K562 (cell line): Measurements from ENCODE around the gene AQP5. TPM values are rescaled to one million over a fixed set of nuclear protein-coding genes. Genes with fewer than 3 reads are reported as not detected.

ENCODE experiments used
- ATAC-seq: fragments of 200-7000 bp; cut with Tn5 transposase; 3 replicates; pipeline ENCODE4 v1.9.1; 2020; ENCODE audit warnings: moderate library complexity
- BruUV-seq: library from RNA; stranded (reverse); fragments of 400-500 nt; replicated peaks from 2 replicates; lab custom pipeline; 2021; lab: Mats Ljungman, UMichigan
- CTCF ChIA-PET: fragments of 300-600 bp; formaldehyde crosslinking; extraction: SDS; loops from one replicate; lab custom pipeline; 2021; ENCODE audit warnings: low intra/inter-chr PET ratio; lab: Yijun Ruan, JAX
- POLR2A ChIA-PET: fragments of 300-600, 350-650 bp; sonication (Branson Sonifier 250); formaldehyde crosslinking; extraction: SDS; loops from one replicate; lab custom pipeline; 2021; ENCODE audit warnings: antibody characterized with exemption, inconsistent platforms; lab: Yijun Ruan, JAX
- DNase-seq, 4 experiments: peaks; one replicate each; pipeline versions ENCODE4 v3.0.0 to v3.0.0-alpha.2; 2011 to 2018; ENCODE audit warnings: low spot score in 3 of 4, mixed read lengths in 3 of 4; ENCODE audit errors: extremely low read depth in 1 of 4
- FAIRE-seq: peaks from 2 replicates; lab custom pipeline; 2011; peaks lifted over from hg19 to GRCh38; lab: Jason Lieb, UNC
- H2AFZ ChIP-seq: 2 replicates; pipeline ENCODE4 v1.6.0; 2011; ENCODE audit warnings: low read depth, low read length, control low read depth, inconsistent platforms
- H3K27ac ChIP-seq: fragments of 200-600 bp; 3 replicates; pipeline ENCODE4 v1.8.0; 2011; ENCODE audit warnings: low read depth, mild to moderate bottlenecking, control low read depth, inconsistent platforms, low read length, moderate library complexity, mixed read lengths; ENCODE audit errors: extremely low read depth
- H3K27me3 ChIP-seq, 2 experiments: fragments of 300-600 bp in 1 of 2; 2 replicates in 1 of 2; 3 replicates in 1 of 2; pipeline versions ENCODE4 v1.6.0 to v1.8.0; 2011; ENCODE audit warnings: inconsistent platforms in 2 of 2, low read length in 2 of 2, mild to moderate bottlenecking in 1 of 2, mixed read lengths in 1 of 2, moderate library complexity in 1 of 2; ENCODE audit not compliant: control insufficient read depth in 2 of 2, insufficient read depth in 2 of 2
- H3K36me3 ChIP-seq: fragments of 300-600 bp; 3 replicates; pipeline ENCODE4 v1.8.0; 2011; ENCODE audit warnings: mild to moderate bottlenecking, low read length, inconsistent platforms; ENCODE audit not compliant: control insufficient read depth, insufficient read depth
- H3K4me1 ChIP-seq, 2 experiments: fragments of 200-600 bp in 1 of 2; replicated peaks in 1 of 2; 2 replicates in 1 of 2; 3 replicates in 1 of 2; pipeline versions ENCODE4 v1.5.1 to v1.8.0; 2011; ENCODE audit warnings: inconsistent platforms in 2 of 2, low read length in 2 of 2, mild to moderate bottlenecking in 1 of 2, mixed read lengths in 1 of 2, moderate library complexity in 1 of 2; ENCODE audit not compliant: control insufficient read depth in 2 of 2, insufficient read depth in 2 of 2
- H3K4me2 ChIP-seq: 2 replicates; pipeline ENCODE4 v1.6.1; 2011; ENCODE audit warnings: low read length, control low read depth, inconsistent platforms, mixed read lengths; ENCODE audit not compliant: insufficient read depth
- H3K4me3 ChIP-seq: fragments of 200-600 bp; sonication (generic), shearing (Covaris generic); 2 replicates; pipeline ENCODE4 v1.5.1; 2016; ENCODE audit warnings: control low read depth, inconsistent platforms
- H3K79me2 ChIP-seq: fragments of 200-600 bp; 3 replicates; pipeline ENCODE4 v1.8.0; 2011; ENCODE audit warnings: low read length, inconsistent platforms; ENCODE audit not compliant: control insufficient read depth, insufficient read depth
- H3K9ac ChIP-seq, 2 experiments: 2 replicates each; pipeline versions ENCODE4 v1.6.0 to v1.6.1; 2011; ENCODE audit warnings: low read depth in 2 of 2, low read length in 2 of 2, control low read depth in 1 of 2, inconsistent platforms in 1 of 2, mild to moderate bottlenecking in 1 of 2, mixed read lengths in 1 of 2; ENCODE audit not compliant: insufficient read depth in 1 of 2
- H3K9me1 ChIP-seq: one replicate; pipeline ENCODE4 v1.6.0; 2011; ENCODE audit warnings: inconsistent platforms, mild to moderate bottlenecking, low read length, moderate library complexity; ENCODE audit not compliant: control insufficient read depth, insufficient read depth
- H3K9me3 ChIP-seq: replicated peaks from 2 replicates; pipeline ENCODE4 v1.5.1; 2011; ENCODE audit warnings: low read depth, low read length, inconsistent platforms; ENCODE audit not compliant: control insufficient read depth, insufficient read depth
- H4K20me1 ChIP-seq: replicated peaks from 2 replicates; pipeline ENCODE4 v1.6.1; 2011; ENCODE audit warnings: low read length, inconsistent platforms, mixed read lengths; ENCODE audit not compliant: control insufficient read depth, insufficient read depth
- ARID1B ChIP-seq: fragments of 450-650 bp; IDR thresholded peaks from 2 replicates; pipeline ENCODE4 v1.6.1; 2016; ENCODE audit warnings: antibody characterized with exemption, mild to moderate bottlenecking, inconsistent platforms
- DACH1 ChIP-seq: fragments of 450-650 bp; IDR thresholded peaks from 2 replicates; pipeline ENCODE4 v1.6.1; 2018; ENCODE audit not compliant: partially characterized antibody
- HDAC8 ChIP-seq: fragments of 450-650 bp; IDR thresholded peaks from 2 replicates; pipeline ENCODE4 v1.6.1; 2016; ENCODE audit warnings: mild to moderate bottlenecking, missing genetic modification characterization, moderate library complexity, missing compliant biosample characterization
- NFRKB ChIP-seq: fragments of 450-650 bp; IDR thresholded peaks from 2 replicates; pipeline ENCODE4 v1.6.1; 2016; ENCODE audit warnings: low read depth
- RBM34 ChIP-seq: fragments of 200-400 bp; formaldehyde crosslinking; IDR thresholded peaks from 2 replicates; pipeline ENCODE4 v1.6.1; 2018; ENCODE audit warnings: low read length, borderline replicate concordance; ENCODE audit not compliant: insufficient read depth
- SPI1 ChIP-seq: IDR thresholded peaks from 2 replicates; pipeline ENCODE4 v1.6.1; 2011; ENCODE audit warnings: low read depth, low read length, control low read depth, borderline replicate concordance
- SREBF1 ChIP-seq: fragments of 150-350 bp; IDR thresholded peaks from 2 replicates; pipeline ENCODE4 v1.6.1; 2014; ENCODE audit warnings: antibody characterized with exemption, low read depth, low read length, borderline replicate concordance
- ZNF124 ChIP-seq: sonication (generic); formaldehyde crosslinking; IDR thresholded peaks from 2 replicates; pipeline ENCODE4 v1.8.1; 2022; ENCODE audit warnings: missing genetic modification reagents
- ZNF134 ChIP-seq: fragments of 250-450 bp; sonication (Bioruptor Pico); conservative IDR thresholded peaks from 2 replicates; pipeline ENCODE4 v1.4.0; 2020
- ZNF165 ChIP-seq: fragments of 250-450 bp; sonication (Bioruptor Pico); IDR thresholded peaks from 2 replicates; pipeline ENCODE4 v1.4.0; 2020; ENCODE audit warnings: borderline replicate concordance
- ZNF232 ChIP-seq: sonication (generic); formaldehyde crosslinking; IDR thresholded peaks from 2 replicates; pipeline ENCODE4 v1.8.0; 2022; ENCODE audit warnings: mild to moderate bottlenecking, missing genetic modification reagents
- ZNF583 ChIP-seq: fragments of 250-450 bp; sonication (Bioruptor Pico); IDR thresholded peaks from 2 replicates; pipeline ENCODE4 v1.4.0; 2020
- ZNF589 ChIP-seq: fragments of 200-800 bp; sonication (Bioruptor generic); IDR thresholded peaks from 2 replicates; pipeline ENCODE4 v1.6.1; 2016; ENCODE audit warnings: low read depth, missing genetic modification characterization, missing compliant biosample characterization
- ZNF668 ChIP-seq: fragments of 250-450 bp; sonication (Bioruptor Pico); IDR thresholded peaks from 2 replicates; pipeline ENCODE4 v1.8.0; 2022; ENCODE audit warnings: mild to moderate bottlenecking, inconsistent platforms
- WGBS: fragments of 100-300 bp; shearing (Covaris generic); methylation state at CpG from one replicate; pipeline ENCODE4 v1.1.6; 2016; ENCODE audit warnings: low coverage, mixed read lengths; ENCODE audit not compliant: insufficient coverage; ENCODE audit errors: missing lambda C conversion rate; 5-methylcytosine and 5-hydroxymethylcytosine counted together
- in situ Hi-C: fragments of 300-500 bp; cut with MboI; formaldehyde crosslinking; loops from 4 replicates; pipeline ENCODE4 v1.15.0; 2018; ENCODE audit warnings: inconsistent platforms, mixed read lengths
- intact Hi-C: fragments of 100-400 bp; cut with micrococcal nuclease; formaldehyde crosslinking; loops from 2 replicates; pipeline ENCODE4 v1.14.2; 2022
- polyA plus RNA-seq, 8 experiments: library from polyadenylated mRNA; depleted of rRNA in 4 of 8; stranded (reverse) in 5 of 8; unstranded in 3 of 8; fragments of >200 nt; fragmentation: Nextera tagmentation in 2 of 8; fragmentation: Illumina TruSeq in 1 of 8; extraction: Ambion mirVana in 2 of 8; extraction: Trizol in 1 of 8; gene quantifications; 2 replicates each; pipeline versions ENCODE4 v1.2.1 to v1.2.3, GENCODE V29; 2011 to 2014; ENCODE audit warnings: inconsistent platforms in 1 of 8, missing spikeins in 1 of 8
- total RNA-seq, 7 experiments: library from RNA; depleted of rRNA in 6 of 7; stranded (reverse); fragments of >200 nt in 6 of 7; fragmentation: Illumina TruSeq in 2 of 7; extraction: Trizol in 2 of 7; gene quantifications; 2 replicates each; pipeline versions ENCODE4 v1.2.1 to v1.2.3, GENCODE V29; 2011 to 2021; ENCODE audit warnings: low replicate concordance in 1 of 7
- TF ChIP-seq, protein P1 (sequence below): fragments of 450-650 bp; IDR thresholded peaks from 2 replicates; pipeline ENCODE4 v1.6.1; 2016
- TF ChIP-seq, protein P2 (sequence below): fragments of 250-450 bp; sonication (Bioruptor Pico); IDR thresholded peaks from 2 replicates; pipeline ENCODE4 v1.8.0; 2022; ENCODE audit warnings: moderate library complexity, mild to moderate bottlenecking, inconsistent platforms

Gene AQP5
- total and polyA plus RNA-seq, 9 of the 15 experiments (the other 6 are each of a cell fraction or from before 2014, with no cell fraction given): not detected

DNA sequence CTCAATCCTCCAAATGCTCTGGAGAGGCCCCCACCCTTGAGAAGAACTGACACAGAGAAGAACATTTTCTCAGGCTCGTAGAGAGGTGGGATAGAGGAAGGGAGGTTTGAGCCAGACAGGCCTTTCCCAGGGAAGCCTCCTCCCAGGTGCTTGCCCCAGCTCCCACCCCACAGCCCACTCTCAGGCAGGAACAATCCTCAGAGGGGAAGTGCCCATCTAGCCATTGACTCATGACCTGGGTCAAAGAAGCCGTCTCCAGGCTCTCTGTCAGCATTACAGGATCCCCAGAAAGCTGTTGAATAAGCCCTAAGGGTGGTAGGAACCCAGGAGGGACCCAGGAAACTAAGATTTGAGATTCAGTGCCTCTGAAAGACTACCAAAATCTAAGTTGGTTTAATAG, 14.9 kb downstream of the AQP5 start:
- 41% methylated on average over 2 of the region's 2 CpGs for WGBS
- TF ChIP-seq SPI1 (0 out of 2 replicates have a peak, but pooled peaks have one; percentile 10), DACH1 (no peak)
- FAIRE-seq (no peak), ATAC-seq (no peak), DNase-seq (no peak)
- H3K4me3 ChIP-seq: no peak overlapping the region
- intact Hi-C loops (no loop called here), in situ Hi-C loops (no loop called here)
- peaks cover 4 to 27% of the 10 kb centered on the region in 2 experiments; a peak in 3 of 5 replicates for H3K27me3 ChIP-seq
- CTCF ChIA-PET: no interaction called here
- H3K4me2 ChIP-seq: no peak overlapping the region
- H3K9ac ChIP-seq: no peak overlapping the region
- no peaks in the 10 kb centered on the region for H3K36me3 ChIP-seq
- no peaks in the 10 kb centered on the region for H3K9me3 ChIP-seq
- peaks cover 10 to 42% of the 10 kb centered on the region in 2 experiments for H3K4me1 ChIP-seq
- BruUV-seq: no TSS peak
- H3K79me2 ChIP-seq: no peaks in the 10 kb centered on the region
- H3K27ac ChIP-seq: no peak overlapping the region
- no peaks in the 10 kb centered on the region for H3K9me1 ChIP-seq
- H2AFZ ChIP-seq: no peak overlapping the region
- H4K20me1 ChIP-seq: peaks cover 5% of the 10 kb centered on the region
- POLR2A ChIA-PET: interaction anchor here (0.6 kb wide), 1 partner anchor 72 kb away, joined by 5 read pairs; no protein-coding TSS in a partner anchor

DNA sequence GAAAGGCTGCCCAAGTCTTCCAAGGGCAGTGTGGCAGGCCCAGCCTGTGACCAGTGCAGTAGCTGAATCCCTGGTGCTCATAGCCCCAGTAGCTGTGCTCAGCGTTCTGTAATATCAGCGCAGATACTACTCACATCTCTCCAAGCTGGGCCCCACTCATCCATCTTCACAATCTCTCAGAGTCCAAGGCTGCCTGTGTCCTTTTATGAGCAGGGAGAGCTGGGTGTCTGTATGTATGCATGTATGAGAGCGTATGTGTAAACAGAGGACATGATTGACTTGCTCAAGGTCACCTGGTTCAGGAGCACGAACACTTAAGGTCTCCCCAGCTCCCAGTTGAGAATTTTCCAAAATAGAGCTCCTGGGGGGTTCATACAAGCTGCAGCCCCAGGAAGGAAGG, 16.5 kb downstream of the AQP5 start:
- H3K36me3 ChIP-seq: no peaks in the 10 kb centered on the region
- H3K79me2 ChIP-seq: no peaks in the 10 kb centered on the region
- H3K4me2 ChIP-seq: no peak overlapping the region
- no peak for FAIRE-seq
- DNase-seq: no peak
- H3K27ac ChIP-seq: no peak overlapping the region
- no peaks in the 10 kb centered on the region for H3K9me1 ChIP-seq
- H3K9ac ChIP-seq: no peak overlapping the region
- in situ Hi-C loops: no loop called here
- H4K20me1 ChIP-seq: peaks cover 2% of the 10 kb centered on the region
- H3K4me3 ChIP-seq: no peak overlapping the region
- CTCF ChIA-PET: no interaction called here
- BruUV-seq: no TSS peak
- intact Hi-C loops: no loop called here
- H2AFZ ChIP-seq: no peak overlapping the region
- peaks cover 12 to 33% of the 10 kb centered on the region in 2 experiments for H3K4me1 ChIP-seq
- POLR2A ChIA-PET: interaction anchor here (0.6 to 1.8 kb wide), 3 partner anchors 12 to 133 kb away, joined by 3 to 6 read pairs (median 3); no protein-coding TSS in a partner anchor
- 64% methylated on average over 4 of the region's 4 CpGs for WGBS
- H3K9me3 ChIP-seq: no peaks in the 10 kb centered on the region
- peaks cover 0 to 11% of the 10 kb centered on the region in 2 experiments; a peak in 2 of 5 replicates for H3K27me3 ChIP-seq
- no peak for ATAC-seq
- no peak for TF ChIP-seq ARID1B
- TF ChIP-seq ZNF134 (CRISPR knock-in tag): no peak
- TF ChIP-seq, protein P1, sequence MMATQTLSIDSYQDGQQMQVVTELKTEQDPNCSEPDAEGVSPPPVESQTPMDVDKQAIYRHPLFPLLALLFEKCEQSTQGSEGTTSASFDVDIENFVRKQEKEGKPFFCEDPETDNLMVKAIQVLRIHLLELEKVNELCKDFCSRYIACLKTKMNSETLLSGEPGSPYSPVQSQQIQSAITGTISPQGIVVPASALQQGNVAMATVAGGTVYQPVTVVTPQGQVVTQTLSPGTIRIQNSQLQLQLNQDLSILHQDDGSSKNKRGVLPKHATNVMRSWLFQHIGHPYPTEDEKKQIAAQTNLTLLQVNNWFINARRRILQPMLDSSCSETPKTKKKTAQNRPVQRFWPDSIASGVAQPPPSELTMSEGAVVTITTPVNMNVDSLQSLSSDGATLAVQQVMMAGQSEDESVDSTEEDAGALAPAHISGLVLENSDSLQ: no peak
- TF ChIP-seq ZNF165 (CRISPR knock-in tag): no peak
- TF ChIP-seq RBM34: no peak
- TF ChIP-seq SREBF1: no peak
- no peak for TF ChIP-seq ZNF232 (CRISPR knock-in tag)
- TF ChIP-seq HDAC8 (tag): no peak
- TF ChIP-seq ZNF668 (CRISPR knock-in tag): no peak
- TF ChIP-seq ZNF124 (CRISPR knock-in tag): no peak
- no peak for TF ChIP-seq NFRKB
- no peak for TF ChIP-seq ZNF583 (CRISPR knock-in tag)
- TF ChIP-seq ZNF589 (CRISPR knock-in tag): no peak
- TF ChIP-seq, protein P2, sequence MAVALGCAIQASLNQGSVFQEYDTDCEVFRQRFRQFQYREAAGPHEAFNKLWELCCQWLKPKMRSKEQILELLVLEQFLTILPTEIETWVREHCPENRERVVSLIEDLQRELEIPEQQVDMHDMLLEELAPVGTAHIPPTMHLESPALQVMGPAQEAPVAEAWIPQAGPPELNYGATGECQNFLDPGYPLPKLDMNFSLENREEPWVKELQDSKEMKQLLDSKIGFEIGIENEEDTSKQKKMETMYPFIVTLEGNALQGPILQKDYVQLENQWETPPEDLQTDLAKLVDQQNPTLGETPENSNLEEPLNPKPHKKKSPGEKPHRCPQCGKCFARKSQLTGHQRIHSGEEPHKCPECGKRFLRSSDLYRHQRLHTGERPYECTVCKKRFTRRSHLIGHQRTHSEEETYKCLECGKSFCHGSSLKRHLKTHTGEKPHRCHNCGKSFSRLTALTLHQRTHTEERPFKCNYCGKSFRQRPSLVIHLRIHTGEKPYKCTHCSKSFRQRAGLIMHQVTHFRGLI (CRISPR knock-in tag): no peak
